H1 (cell line): ENCODE measurements around the gene TGFBRAP1. TPM values are rescaled to one million over a fixed set of nuclear protein-coding genes. Genes with fewer than 3 reads are reported as not detected.

ENCODE experiments used
- ASH2L ChIP-seq: fragments of 200-600, 300-600 bp; sonication (generic); IDR thresholded peaks from one replicate; pipeline ENCODE4 v1.7.1; 2017; ENCODE audit warnings: low read length
- CBX8 ChIP-seq: fragments of 300-800, 300-1000 bp; sonication (generic); IDR thresholded peaks from 2 replicates; pipeline ENCODE4 v1.7.1; 2016; ENCODE audit warnings: low read depth, low read length, borderline replicate concordance
- GTF2F1 ChIP-seq: IDR thresholded peaks from 2 replicates; pipeline ENCODE4 v1.6.1; 2012; ENCODE audit warnings: low read depth, low read length, improper control_type of control experiment, borderline replicate concordance
- SIRT6 ChIP-seq: IDR thresholded peaks from one replicate; pipeline ENCODE4 v1.7.1; 2012; ENCODE audit warnings: low read length, inconsistent platforms
- TEAD4 ChIP-seq: IDR thresholded peaks from 2 replicates; pipeline ENCODE4 v1.6.1; 2012; ENCODE audit warnings: low read depth, low read length, inconsistent platforms, mixed read lengths
- polyA plus RNA-seq, 7 experiments: library from polyadenylated mRNA; depleted of rRNA in 3 of 7; stranded (reverse) in 5 of 7; unstranded in 2 of 7; fragments of >200 nt in 5 of 7; fragments of 200-250 nt in 2 of 7; gene quantifications; 1 replicate in 5 of 7; 2 replicates in 1 of 7; 4 replicates in 1 of 7; pipeline versions ENCODE4 v1.2.1 to v1.2.3, GENCODE V29; 2011 to 2013; ENCODE audit warnings: missing spikeins in 2 of 7, mixed read lengths in 2 of 7
- total RNA-seq: library from RNA; stranded (reverse); fragmentation: NEBNext Ultra II Directional; extraction: Animal tissue kit (Norgen Biotek cat#: 25700); gene quantifications from 2 replicates; pipeline ENCODE4 v1.2.1, GENCODE V29; 2021
- TF ChIP-seq, protein P1 (sequence below): fragments of 300-600 bp; sonication (generic); IDR thresholded peaks from 2 replicates; pipeline ENCODE4 v1.7.1; 2012; ENCODE audit warnings: low read length, moderate library complexity, mild to moderate bottlenecking, inconsistent platforms; ENCODE audit not compliant: insufficient replicate concordance
- TF ChIP-seq, protein P2 (sequence below): IDR thresholded peaks from 2 replicates; pipeline ENCODE4 v1.6.1; 2012; ENCODE audit warnings: inconsistent platforms
- TF ChIP-seq, protein P3 (sequence below): IDR thresholded peaks from 2 replicates; pipeline ENCODE4 v1.6.1; 2012; ENCODE audit warnings: low read length, inconsistent platforms

The TGFBRAP1 gene
- total and polyA plus RNA-seq, 2 of the 8 experiments (the other 6 are each of a cell fraction or from before 2014, with no cell fraction given): 11.2 to 20.2 TPM

DNA sequence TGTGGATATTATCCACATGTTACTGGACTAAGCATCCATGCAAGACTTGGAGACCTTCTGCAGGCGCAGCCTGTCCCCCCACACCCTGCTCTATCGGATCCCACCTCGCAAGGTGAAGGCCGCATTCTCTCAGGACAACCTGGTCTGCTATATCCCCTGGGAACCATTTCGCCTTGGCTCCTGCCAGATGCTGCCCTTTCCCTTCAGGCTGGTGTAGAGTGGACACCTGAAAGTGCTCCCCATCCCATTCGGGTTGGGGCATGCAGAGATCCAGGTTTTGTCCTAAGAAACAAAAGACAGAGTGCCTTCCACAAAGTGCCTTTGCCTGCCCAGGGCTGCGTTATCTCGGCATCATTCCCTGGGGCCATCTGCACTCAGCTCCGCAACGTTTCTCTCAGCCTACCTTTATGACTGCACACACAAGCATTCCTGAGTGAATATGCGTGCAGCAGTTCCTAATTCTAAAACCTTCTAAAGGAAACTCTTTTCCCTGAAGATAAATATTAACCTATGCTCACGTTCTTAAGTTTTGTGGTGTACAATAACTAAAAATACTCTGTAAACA, 48.8 kb upstream of the TGFBRAP1 start (continued):
- TF ChIP-seq, protein P1, sequence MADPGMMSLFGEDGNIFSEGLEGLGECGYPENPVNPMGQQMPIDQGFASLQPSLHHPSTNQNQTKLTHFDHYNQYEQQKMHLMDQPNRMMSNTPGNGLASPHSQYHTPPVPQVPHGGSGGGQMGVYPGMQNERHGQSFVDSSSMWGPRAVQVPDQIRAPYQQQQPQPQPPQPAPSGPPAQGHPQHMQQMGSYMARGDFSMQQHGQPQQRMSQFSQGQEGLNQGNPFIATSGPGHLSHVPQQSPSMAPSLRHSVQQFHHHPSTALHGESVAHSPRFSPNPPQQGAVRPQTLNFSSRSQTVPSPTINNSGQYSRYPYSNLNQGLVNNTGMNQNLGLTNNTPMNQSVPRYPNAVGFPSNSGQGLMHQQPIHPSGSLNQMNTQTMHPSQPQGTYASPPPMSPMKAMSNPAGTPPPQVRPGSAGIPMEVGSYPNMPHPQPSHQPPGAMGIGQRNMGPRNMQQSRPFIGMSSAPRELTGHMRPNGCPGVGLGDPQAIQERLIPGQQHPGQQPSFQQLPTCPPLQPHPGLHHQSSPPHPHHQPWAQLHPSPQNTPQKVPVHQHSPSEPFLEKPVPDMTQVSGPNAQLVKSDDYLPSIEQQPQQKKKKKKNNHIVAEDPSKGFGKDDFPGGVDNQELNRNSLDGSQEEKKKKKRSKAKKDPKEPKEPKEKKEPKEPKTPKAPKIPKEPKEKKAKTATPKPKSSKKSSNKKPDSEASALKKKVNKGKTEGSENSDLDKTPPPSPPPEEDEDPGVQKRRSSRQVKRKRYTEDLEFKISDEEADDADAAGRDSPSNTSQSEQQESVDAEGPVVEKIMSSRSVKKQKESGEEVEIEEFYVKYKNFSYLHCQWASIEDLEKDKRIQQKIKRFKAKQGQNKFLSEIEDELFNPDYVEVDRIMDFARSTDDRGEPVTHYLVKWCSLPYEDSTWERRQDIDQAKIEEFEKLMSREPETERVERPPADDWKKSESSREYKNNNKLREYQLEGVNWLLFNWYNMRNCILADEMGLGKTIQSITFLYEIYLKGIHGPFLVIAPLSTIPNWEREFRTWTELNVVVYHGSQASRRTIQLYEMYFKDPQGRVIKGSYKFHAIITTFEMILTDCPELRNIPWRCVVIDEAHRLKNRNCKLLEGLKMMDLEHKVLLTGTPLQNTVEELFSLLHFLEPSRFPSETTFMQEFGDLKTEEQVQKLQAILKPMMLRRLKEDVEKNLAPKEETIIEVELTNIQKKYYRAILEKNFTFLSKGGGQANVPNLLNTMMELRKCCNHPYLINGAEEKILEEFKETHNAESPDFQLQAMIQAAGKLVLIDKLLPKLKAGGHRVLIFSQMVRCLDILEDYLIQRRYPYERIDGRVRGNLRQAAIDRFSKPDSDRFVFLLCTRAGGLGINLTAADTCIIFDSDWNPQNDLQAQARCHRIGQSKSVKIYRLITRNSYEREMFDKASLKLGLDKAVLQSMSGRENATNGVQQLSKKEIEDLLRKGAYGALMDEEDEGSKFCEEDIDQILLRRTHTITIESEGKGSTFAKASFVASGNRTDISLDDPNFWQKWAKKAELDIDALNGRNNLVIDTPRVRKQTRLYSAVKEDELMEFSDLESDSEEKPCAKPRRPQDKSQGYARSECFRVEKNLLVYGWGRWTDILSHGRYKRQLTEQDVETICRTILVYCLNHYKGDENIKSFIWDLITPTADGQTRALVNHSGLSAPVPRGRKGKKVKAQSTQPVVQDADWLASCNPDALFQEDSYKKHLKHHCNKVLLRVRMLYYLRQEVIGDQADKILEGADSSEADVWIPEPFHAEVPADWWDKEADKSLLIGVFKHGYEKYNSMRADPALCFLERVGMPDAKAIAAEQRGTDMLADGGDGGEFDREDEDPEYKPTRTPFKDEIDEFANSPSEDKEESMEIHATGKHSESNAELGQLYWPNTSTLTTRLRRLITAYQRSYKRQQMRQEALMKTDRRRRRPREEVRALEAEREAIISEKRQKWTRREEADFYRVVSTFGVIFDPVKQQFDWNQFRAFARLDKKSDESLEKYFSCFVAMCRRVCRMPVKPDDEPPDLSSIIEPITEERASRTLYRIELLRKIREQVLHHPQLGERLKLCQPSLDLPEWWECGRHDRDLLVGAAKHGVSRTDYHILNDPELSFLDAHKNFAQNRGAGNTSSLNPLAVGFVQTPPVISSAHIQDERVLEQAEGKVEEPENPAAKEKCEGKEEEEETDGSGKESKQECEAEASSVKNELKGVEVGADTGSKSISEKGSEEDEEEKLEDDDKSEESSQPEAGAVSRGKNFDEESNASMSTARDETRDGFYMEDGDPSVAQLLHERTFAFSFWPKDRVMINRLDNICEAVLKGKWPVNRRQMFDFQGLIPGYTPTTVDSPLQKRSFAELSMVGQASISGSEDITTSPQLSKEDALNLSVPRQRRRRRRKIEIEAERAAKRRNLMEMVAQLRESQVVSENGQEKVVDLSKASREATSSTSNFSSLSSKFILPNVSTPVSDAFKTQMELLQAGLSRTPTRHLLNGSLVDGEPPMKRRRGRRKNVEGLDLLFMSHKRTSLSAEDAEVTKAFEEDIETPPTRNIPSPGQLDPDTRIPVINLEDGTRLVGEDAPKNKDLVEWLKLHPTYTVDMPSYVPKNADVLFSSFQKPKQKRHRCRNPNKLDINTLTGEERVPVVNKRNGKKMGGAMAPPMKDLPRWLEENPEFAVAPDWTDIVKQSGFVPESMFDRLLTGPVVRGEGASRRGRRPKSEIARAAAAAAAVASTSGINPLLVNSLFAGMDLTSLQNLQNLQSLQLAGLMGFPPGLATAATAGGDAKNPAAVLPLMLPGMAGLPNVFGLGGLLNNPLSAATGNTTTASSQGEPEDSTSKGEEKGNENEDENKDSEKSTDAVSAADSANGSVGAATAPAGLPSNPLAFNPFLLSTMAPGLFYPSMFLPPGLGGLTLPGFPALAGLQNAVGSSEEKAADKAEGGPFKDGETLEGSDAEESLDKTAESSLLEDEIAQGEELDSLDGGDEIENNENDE: no peak
- TF ChIP-seq SIRT6: no peak
- no peak for TF ChIP-seq TEAD4
- TF ChIP-seq CBX8: no peak
- TF ChIP-seq ASH2L: no peak
- TF ChIP-seq, protein P2, sequence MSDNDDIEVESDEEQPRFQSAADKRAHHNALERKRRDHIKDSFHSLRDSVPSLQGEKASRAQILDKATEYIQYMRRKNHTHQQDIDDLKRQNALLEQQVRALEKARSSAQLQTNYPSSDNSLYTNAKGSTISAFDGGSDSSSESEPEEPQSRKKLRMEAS: no peak
- TF ChIP-seq GTF2F1: no peak
- TF ChIP-seq, protein P3, sequence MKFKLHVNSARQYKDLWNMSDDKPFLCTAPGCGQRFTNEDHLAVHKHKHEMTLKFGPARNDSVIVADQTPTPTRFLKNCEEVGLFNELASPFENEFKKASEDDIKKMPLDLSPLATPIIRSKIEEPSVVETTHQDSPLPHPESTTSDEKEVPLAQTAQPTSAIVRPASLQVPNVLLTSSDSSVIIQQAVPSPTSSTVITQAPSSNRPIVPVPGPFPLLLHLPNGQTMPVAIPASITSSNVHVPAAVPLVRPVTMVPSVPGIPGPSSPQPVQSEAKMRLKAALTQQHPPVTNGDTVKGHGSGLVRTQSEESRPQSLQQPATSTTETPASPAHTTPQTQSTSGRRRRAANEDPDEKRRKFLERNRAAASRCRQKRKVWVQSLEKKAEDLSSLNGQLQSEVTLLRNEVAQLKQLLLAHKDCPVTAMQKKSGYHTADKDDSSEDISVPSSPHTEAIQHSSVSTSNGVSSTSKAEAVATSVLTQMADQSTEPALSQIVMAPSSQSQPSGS: no peak
